Aortic smooth muscle cell (primary cell): ENCODE measurements around the gene MCM9. TPM values are rescaled to one million over a fixed set of nuclear protein-coding genes. Genes with fewer than 3 reads are reported as not detected.

ENCODE experiments used
- total RNA-seq: library from RNA; depleted of rRNA; stranded (reverse); fragments of >200 nt; gene quantifications from 2 replicates; pipeline ENCODE4 v1.2.3, GENCODE V29; 2014

MCM9 gene
- total RNA-seq, result 7.5 and 9.1 TPM in 2 replicates

DNA sequence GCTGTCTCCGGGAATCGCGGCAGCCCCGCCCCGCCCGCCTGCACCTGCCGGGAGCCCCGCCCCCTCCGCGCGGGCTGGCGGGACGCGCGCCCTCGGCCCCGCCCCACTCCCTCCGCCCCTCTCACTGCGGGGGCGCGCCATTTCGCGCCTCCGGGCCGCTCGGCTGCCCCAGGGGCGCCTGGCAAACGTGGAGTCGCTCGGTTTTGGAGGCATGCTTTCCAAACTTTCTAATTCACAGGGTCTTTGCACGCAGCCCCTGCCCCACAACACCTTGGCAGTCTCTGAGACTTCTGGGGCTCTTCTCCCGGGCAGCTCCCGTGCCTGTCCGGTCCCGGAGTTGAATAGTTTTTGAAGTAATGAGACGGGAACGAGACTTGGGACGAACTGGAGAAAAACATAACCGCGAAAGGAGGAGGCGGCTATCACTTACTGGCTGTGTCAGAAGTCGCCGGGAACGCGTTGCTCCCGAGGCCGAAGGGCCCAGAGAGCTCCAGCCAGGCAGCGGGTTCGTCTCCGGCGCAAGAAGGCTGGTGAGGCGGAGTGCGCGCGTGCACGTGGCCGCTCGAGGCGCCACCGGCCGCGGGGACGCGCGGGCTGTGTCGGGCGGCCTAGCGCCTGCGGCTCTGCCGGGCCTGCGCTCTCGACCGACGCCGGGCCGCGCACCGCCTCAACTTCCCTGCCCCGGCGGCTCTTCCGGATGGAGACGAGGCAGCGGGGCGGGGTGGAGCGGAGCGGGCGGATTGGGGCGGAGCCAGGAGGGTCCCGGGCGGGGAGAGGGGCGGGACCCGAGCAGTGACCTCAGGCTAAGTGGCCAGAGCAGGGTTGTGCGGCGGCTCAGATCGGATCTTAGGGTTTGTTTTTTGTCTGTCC lies at the start of gene MCM9:
TSS of gene MCM9 (minus strand) at position 699 of the 870 bp plus-strand sequence. CDS start 3,436 bp downstream, outside the sequence.

DNA sequence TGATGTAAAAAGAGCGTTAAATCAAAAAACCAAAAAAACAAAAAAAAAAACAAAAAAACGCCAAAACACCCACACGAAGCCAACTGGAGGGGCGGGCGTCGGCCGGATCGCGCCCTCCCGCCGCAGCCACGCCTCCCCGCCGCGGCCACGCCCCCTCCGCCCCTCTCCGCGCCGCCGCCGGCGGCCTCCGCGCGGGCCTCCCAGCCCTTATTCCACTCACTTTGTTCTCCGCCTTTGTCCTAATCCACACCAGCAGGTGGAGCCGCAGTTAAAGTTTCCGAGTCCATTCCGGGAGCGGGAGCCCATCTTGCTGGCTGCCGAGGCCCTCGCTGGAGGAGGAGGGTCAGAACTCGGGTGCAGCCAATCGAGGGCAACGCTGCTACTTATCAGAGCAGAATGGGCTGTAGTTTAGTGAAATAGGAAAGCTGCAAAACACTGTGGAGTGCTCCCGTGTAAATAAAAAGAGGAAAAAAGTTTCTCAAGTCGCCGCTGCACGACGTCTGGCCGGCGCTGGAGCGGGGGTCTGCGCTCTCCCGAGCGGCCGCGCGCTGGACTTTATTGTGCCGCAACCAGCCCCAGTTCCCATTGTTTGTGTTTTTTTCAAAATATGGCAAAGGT lies 41.0 kb downstream of the MCM9 start, which contains the start of gene ASF1A:
TSS of gene ASF1A (plus strand) at position 346 of the 618 bp plus-strand sequence. CDS start at position 608, 262 bp downstream.

Other genes starting within 250 kb of the MCM9 start
- 13.5 and 16.8 TPM in 2 replicates for gene ASF1A, start 41.0 kb downstream of the MCM9 start, total RNA-seq
- gene FAM184A, start 143.5 kb upstream of the MCM9 start, total RNA-seq, result 1.2 and 2.6 TPM in 2 replicates